H1 (cell line): ENCODE data around the gene KCNK13. TPM values are rescaled to one million over a fixed set of nuclear protein-coding genes. Genes with fewer than 3 reads are reported as not detected.

Experiments used
- KDM1A ChIP-seq: fragments of 200-600, 300-600 bp; sonication (generic); IDR thresholded peaks from 2 replicates; pipeline ENCODE4 v1.7.1; 2016; ENCODE audit warnings: mild to moderate bottlenecking, low read length, borderline replicate concordance
- POLR2AphosphoS5 ChIP-seq: IDR thresholded peaks from 2 replicates; pipeline ENCODE4 v1.6.1; 2011; ENCODE audit warnings: low read depth, low read length
- TBP ChIP-seq: IDR thresholded peaks from 2 replicates; pipeline ENCODE4 v1.6.1; 2011; ENCODE audit warnings: low read depth, low read length, improper control_type of control experiment
- polyA plus RNA-seq, 7 experiments: library from polyadenylated mRNA; depleted of rRNA in 3 of 7; stranded (reverse) in 5 of 7; unstranded in 2 of 7; fragments of >200 nt in 5 of 7; fragments of 200-250 nt in 2 of 7; gene quantifications; 1 replicate in 5 of 7; 2 replicates in 1 of 7; 4 replicates in 1 of 7; pipeline versions ENCODE4 v1.2.1 to v1.2.3, GENCODE V29; 2011 to 2013; ENCODE audit warnings: missing spikeins in 2 of 7, mixed read lengths in 2 of 7
- total RNA-seq: library from RNA; stranded (reverse); fragmentation: NEBNext Ultra II Directional; extraction: Animal tissue kit (Norgen Biotek cat#: 25700); gene quantifications from 2 replicates; pipeline ENCODE4 v1.2.1, GENCODE V29; 2021
- TF ChIP-seq, protein P1 (sequence below): IDR thresholded peaks from 2 replicates; pipeline ENCODE4 v1.6.1; 2011; ENCODE audit warnings: low read length, improper control_type of control experiment

KCNK13 gene
- total and polyA plus RNA-seq, 2 of the 8 experiments (the other 6 are each of a cell fraction or from before 2014, with no cell fraction given): 0.39 to 0.48 TPM

DNA sequence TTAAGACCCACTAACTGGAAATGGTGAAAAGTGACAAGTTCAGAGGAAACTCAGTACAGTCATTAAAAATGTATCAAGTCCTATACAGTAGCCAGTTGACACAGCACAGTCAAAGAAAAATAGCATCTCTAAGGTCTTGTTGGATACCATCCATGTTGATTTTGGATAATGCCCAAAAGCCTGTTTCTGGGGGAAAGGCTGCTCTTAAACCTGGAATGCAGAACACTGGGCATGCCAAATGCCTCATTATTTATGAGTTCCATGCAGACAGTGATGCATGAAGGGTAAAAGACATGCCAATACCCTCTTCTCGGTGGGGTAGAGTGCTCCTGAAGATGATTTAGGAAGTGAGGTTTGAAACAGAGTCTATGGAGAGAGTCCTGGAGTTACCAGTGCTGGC, 29.6 kb downstream of the KCNK13 start (continued):
- TF ChIP-seq, protein P1, sequence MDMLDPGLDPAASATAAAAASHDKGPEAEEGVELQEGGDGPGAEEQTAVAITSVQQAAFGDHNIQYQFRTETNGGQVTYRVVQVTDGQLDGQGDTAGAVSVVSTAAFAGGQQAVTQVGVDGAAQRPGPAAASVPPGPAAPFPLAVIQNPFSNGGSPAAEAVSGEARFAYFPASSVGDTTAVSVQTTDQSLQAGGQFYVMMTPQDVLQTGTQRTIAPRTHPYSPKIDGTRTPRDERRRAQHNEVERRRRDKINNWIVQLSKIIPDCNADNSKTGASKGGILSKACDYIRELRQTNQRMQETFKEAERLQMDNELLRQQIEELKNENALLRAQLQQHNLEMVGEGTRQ: no peak
- TF ChIP-seq POLR2AphosphoS5: no peak
- TF ChIP-seq TBP: no peak
- no peak for TF ChIP-seq KDM1A
